Tibial nerve (tissue), 4 donors: Measurements from ENCODE around the gene PSMA6. TPM values are rescaled to one million over a fixed set of nuclear protein-coding genes. Genes with fewer than 3 reads are reported as not detected.
"Not testable (repeated sequence)": the region's sequence is repeated elsewhere in the genome, so short reads cannot be mapped to it uniquely, and the experiment has no call there.

Experiments
- DNase-seq, 2 donors: peaks; one replicate each; pipeline ENCODE4 v3.0.0-alpha.2; 2019; ENCODE audit warnings: low spot score in 2 of 2
- H3K27ac ChIP-seq, 4 donors: fragments of 200-600 bp; sonication (generic) in 3 of 4; one replicate each; pipeline ENCODE4 v1.5.1; 2017 to 2019; ENCODE audit warnings: mild to moderate bottlenecking in 1 of 4
- H3K27me3 ChIP-seq, 2 donors: fragments of 200-600 bp; sonication (generic) in 1 of 2; one replicate each; pipeline versions ENCODE4 v1.5.1 to v1.6.0; 2017 to 2019
- H3K36me3 ChIP-seq, 3 donors: fragments of 200-600 bp; sonication (generic); one replicate each; pipeline ENCODE4 v1.5.1; 2018 to 2019
- H3K4me1 ChIP-seq, 4 donors: fragments of 200-600 bp; sonication (generic) in 3 of 4; one replicate each; pipeline ENCODE4 v1.5.1; 2017 to 2019
- H3K4me3 ChIP-seq, 4 donors: fragments of 200-600 bp; sonication (generic) in 3 of 4; one replicate each; pipeline ENCODE4 v1.5.1; 2017 to 2019; ENCODE audit warnings: mild to moderate bottlenecking in 1 of 4, moderate library complexity in 1 of 4
- H3K9me3 ChIP-seq, 4 donors: fragments of 200-600 bp; sonication (generic) in 3 of 4; one replicate each; pipeline ENCODE4 v1.5.1; 2017 to 2019
- CTCF ChIP-seq, 5 experiments: fragments of 200-600 bp in 3 of 5; fragments of 450-650 bp in 2 of 5; sonication (generic) in 3 of 5; IDR thresholded peaks; one replicate each; pipeline ENCODE4 v1.5.1; 2016 to 2019; ENCODE audit warnings: antibody characterized with exemption in 5 of 5, mild to moderate bottlenecking in 3 of 5, moderate library complexity in 2 of 5
- EP300 ChIP-seq, 2 donors: sonication (generic); formaldehyde crosslinking; IDR thresholded peaks; one replicate each; pipeline ENCODE4 v1.6.1; 2017; ENCODE audit warnings: antibody characterized with exemption in 2 of 2, mild to moderate bottlenecking in 1 of 2
- POLR2A ChIP-seq, 2 donors: fragments of 450-650 bp; IDR thresholded peaks; one replicate each; pipeline ENCODE4 v1.6.1; 2017; ENCODE audit warnings: antibody characterized with exemption in 2 of 2, mild to moderate bottlenecking in 2 of 2, moderate library complexity in 2 of 2
- WGBS, 2 donors: methylation state at CpG; one replicate each; pipeline ENCODE4 v1.1.5; 2018; 5-methylcytosine and 5-hydroxymethylcytosine counted together
- total RNA-seq, 4 donors: library from RNA; depleted of rRNA; stranded (reverse); fragments of >200 nt; gene quantifications; one replicate each; pipeline ENCODE4 v1.1.0, GENCODE V29; 2016

PSMA6 gene
- total RNA-seq, 4 donors from 2014 or later: 65.3 to 129 (median 87.7) TPM

GRCh38 chr14:35353409-35354172 is 61.4 kb downstream of the PSMA6 start:
- DNase-seq: no peak
- Histone ChIP-seq H3K4me3 (no peak overlapping the region), H3K36me3 (no peaks in the 10 kb centered on the region), H3K27ac (no peak overlapping the region), H3K9me3 (no peaks in the 10 kb centered on the region), H3K4me1 (peaks cover 0 to 12% (median 6%) of the 10 kb centered on the region in 4 donors), H3K27me3 (no peaks in the 10 kb centered on the region)
- 75 to 79% methylated on average over 10 of the region's 10 CpGs for WGBS, 2 donors
- TF ChIP-seq EP300 (IDR thresholded peaks at IDR 0.05) (no peak), CTCF (IDR thresholded peaks at IDR 0.05) (no peak), POLR2A (IDR thresholded peaks at IDR 0.05) (no peak)

- not testable (repeated sequence) for H3K36me3 ChIP-seq, DNase-seq, H3K27me3 ChIP-seq, H3K9me3 ChIP-seq, H3K4me3 ChIP-seq
- Histone ChIP-seq H3K27ac (peak overlapping the region in 1 of 4 donors; percentile 30), H3K4me1 (peaks cover 0 to 12% (median 6%) of the 10 kb centered on the region in 4 donors)
- WGBS, 2 donors: 88 to 93% methylated on average over 6 of the region's 6 CpGs
Measured at GRCh38 chr14:35355235-35355634, 63.1 kb downstream of the PSMA6 start.

- Histone ChIP-seq H3K4me3 (no peak overlapping the region), H3K36me3 (no peaks in the 10 kb centered on the region), H3K27ac (peak overlapping the region in 3 of 4 donors; percentile 30 to 59 (median 54)), H3K4me1 (peaks cover 0 to 12% (median 6%) of the 10 kb centered on the region in 4 donors), H3K27me3 (no peaks in the 10 kb centered on the region), H3K9me3 (no peaks in the 10 kb centered on the region)
- DNase-seq: no peak
- TF ChIP-seq EP300 (IDR thresholded peaks at IDR 0.05): no peak
- no peak for TF ChIP-seq POLR2A (IDR thresholded peaks at IDR 0.05)
- TF ChIP-seq CTCF (IDR thresholded peaks at IDR 0.05): no peak
- WGBS, 2 donors: 46 to 47% methylated on average over 5 of the region's 5 CpGs
Measured at GRCh38 chr14:35355981-35356841, 64.0 kb downstream of the PSMA6 start.

GRCh38 chr14:35359655-35360054 is 67.5 kb downstream of the PSMA6 start:
- H3K36me3 ChIP-seq, H3K9me3 ChIP-seq, DNase-seq, H3K4me3 ChIP-seq, H3K27ac ChIP-seq, H3K27me3 ChIP-seq: not testable (repeated sequence)
- peaks cover 0 to 31% (median 16%) of the 10 kb centered on the region in 4 donors for H3K4me1 ChIP-seq
- WGBS, 2 donors: 85 to 89% methylated on average over 7 of the region's 7 CpGs

- peaks cover 0 to 40% (median 30%) of the 10 kb centered on the region in 4 donors for H3K4me1 ChIP-seq
- DNase-seq: no peak
- H3K36me3 ChIP-seq: no peaks in the 10 kb centered on the region
- H3K4me3 ChIP-seq: no peak overlapping the region
- no peaks in the 10 kb centered on the region for H3K9me3 ChIP-seq
- TF ChIP-seq EP300 (IDR thresholded peaks at IDR 0.05) (no peak), CTCF (IDR thresholded peaks at IDR 0.05) (no peak), POLR2A (IDR thresholded peaks at IDR 0.05) (no peak)
- H3K27me3 ChIP-seq: no peaks in the 10 kb centered on the region
- no peak overlapping the region for H3K27ac ChIP-seq
- 91% methylated on average over 8 of the region's 8 CpGs for WGBS, 2 donors
Measured at GRCh38 chr14:35361141-35361480, 68.9 kb downstream of the PSMA6 start.

GRCh38 chr14:35362450-35362849 is 70.3 kb downstream of the PSMA6 start:
- no peaks in the 10 kb centered on the region for H3K27me3 ChIP-seq
- H3K27ac ChIP-seq: peak overlapping the region in 3 of 4 donors; percentile 5 to 90 (median 38)
- no peaks in the 10 kb centered on the region for H3K36me3 ChIP-seq
- DNase-seq: no peak
- H3K4me1 ChIP-seq: peaks cover 0 to 49% (median 40%) of the 10 kb centered on the region in 4 donors
- WGBS, 2 donors: 42 to 52% methylated on average over 3 of the region's 3 CpGs
- TF ChIP-seq POLR2A (IDR thresholded peaks at IDR 0.05): no peak
- no peak for TF ChIP-seq EP300 (IDR thresholded peaks at IDR 0.05)
- TF ChIP-seq CTCF (IDR thresholded peaks at IDR 0.05): no peak
- H3K9me3 ChIP-seq: no peaks in the 10 kb centered on the region
- no peak overlapping the region for H3K4me3 ChIP-seq
